CD4-positive, alpha-beta T cell (primary cell): ENCODE data around the gene ITK. TPM values are rescaled to one million over a fixed set of nuclear protein-coding genes. Genes with fewer than 3 reads are reported as not detected.

Experiments used
- ATAC-seq: fragments of 200-7000 bp; cut with Tn5 transposase; one replicate; pipeline ENCODE4 v1.10.0; 2022; ENCODE audit warnings: mild to moderate bottlenecking; ENCODE audit not compliant: poor library complexity
- CTCF ChIA-PET: fragments of 350-600 bp; sonication (Branson Sonifier 250); formaldehyde crosslinking; loops from one replicate; lab custom pipeline; 2021; ENCODE audit warnings: antibody characterized with exemption, inconsistent platforms; lab: Charles Lee
- POLR2A ChIA-PET: fragments of 350-600 bp; sonication (Branson Sonifier 250); formaldehyde crosslinking; loops from one replicate; lab custom pipeline; 2021; ENCODE audit warnings: antibody characterized with exemption, inconsistent platforms; lab: Charles Lee
- DNase-seq, 14 experiments: peaks; one replicate each; pipeline ENCODE4 v3.0.0-alpha.2; 2013 to 2020; ENCODE audit warnings: mixed read lengths in 2 of 14
- H3K27ac ChIP-seq, 2 donors: one replicate each; pipeline versions ENCODE4 v1.5.1 to v1.7.0; 2013; ENCODE audit warnings: low read length in 2 of 2, low read depth in 1 of 2, mild to moderate bottlenecking in 1 of 2
- H3K27me3 ChIP-seq, 2 experiments: 1 replicate in 1 of 2; 2 replicates in 1 of 2; pipeline versions ENCODE4 v1.6.1 to v1.7.0; 2013; ENCODE audit warnings: low read length in 2 of 2, control low read depth in 1 of 2, mild to moderate bottlenecking in 1 of 2, moderate library complexity in 1 of 2; ENCODE audit not compliant: insufficient read depth in 2 of 2, control insufficient read depth in 1 of 2
- H3K36me3 ChIP-seq: one replicate; pipeline ENCODE4 v1.6.1; 2013; ENCODE audit warnings: low read length, control low read depth; ENCODE audit not compliant: insufficient read depth
- H3K4me1 ChIP-seq: one replicate; pipeline ENCODE4 v1.6.1; 2013; ENCODE audit warnings: low read length, control low read depth; ENCODE audit not compliant: insufficient read depth
- H3K4me3 ChIP-seq: one replicate; pipeline ENCODE4 v1.5.1; 2013; ENCODE audit warnings: mild to moderate bottlenecking, low read length, moderate library complexity
- H3K9me3 ChIP-seq, 2 experiments: 1 replicate in 1 of 2; 2 replicates in 1 of 2; pipeline versions ENCODE4 v1.6.1 to v1.7.0; 2013; ENCODE audit warnings: low read length in 2 of 2, mild to moderate bottlenecking in 2 of 2, control low read depth in 1 of 2, moderate library complexity in 1 of 2; ENCODE audit not compliant: control insufficient read depth in 1 of 2, insufficient read depth in 1 of 2
- H3K27ac Mint-ChIP-seq: one replicate; pipeline ENCODE4 v1.8.0; 2020; ENCODE audit warnings: mixed read lengths
- H3K27me3 Mint-ChIP-seq: one replicate; pipeline ENCODE4 v1.8.0; 2021; ENCODE audit warnings: mixed read lengths
- H3K36me3 Mint-ChIP-seq: one replicate; pipeline ENCODE4 v1.8.0; 2021; ENCODE audit warnings: low read depth, mixed read lengths
- H3K4me1 Mint-ChIP-seq: one replicate; pipeline ENCODE4 v1.8.0; 2021; ENCODE audit warnings: low read depth, mixed read lengths
- H3K4me3 Mint-ChIP-seq: one replicate; pipeline ENCODE4 v1.8.0; 2020; ENCODE audit warnings: mild to moderate bottlenecking, mixed read lengths
- H3K9me3 Mint-ChIP-seq: one replicate; pipeline ENCODE4 v1.8.0; 2020; ENCODE audit warnings: mixed read lengths
- CTCF ChIP-seq: fragments of 200-600 bp; IDR thresholded peaks from one replicate; pipeline ENCODE4 v1.8.0; 2022; ENCODE audit warnings: antibody characterized with exemption, mild to moderate bottlenecking
- intact Hi-C, 2 experiments: fragments of 100-400 bp; cut with DNase I in 1 of 2; cut with micrococcal nuclease in 1 of 2; formaldehyde crosslinking; loops; one replicate each; pipeline versions ENCODE4 v1.15.1 to v1.9.0; 2023 to 2025; cut with DNase I, micrococcal nuclease
- total RNA-seq, 174 experiments: library from RNA in 2 of 174; stranded (reverse) in 2 of 174; gene quantifications; one replicate each; pipeline ENCODE4 v1.2.3 and lab custom pipeline; 2021 to 2026

The ITK gene
- total RNA-seq, 2 experiments from 2014 or later = 289 to 292 TPM

DNA sequence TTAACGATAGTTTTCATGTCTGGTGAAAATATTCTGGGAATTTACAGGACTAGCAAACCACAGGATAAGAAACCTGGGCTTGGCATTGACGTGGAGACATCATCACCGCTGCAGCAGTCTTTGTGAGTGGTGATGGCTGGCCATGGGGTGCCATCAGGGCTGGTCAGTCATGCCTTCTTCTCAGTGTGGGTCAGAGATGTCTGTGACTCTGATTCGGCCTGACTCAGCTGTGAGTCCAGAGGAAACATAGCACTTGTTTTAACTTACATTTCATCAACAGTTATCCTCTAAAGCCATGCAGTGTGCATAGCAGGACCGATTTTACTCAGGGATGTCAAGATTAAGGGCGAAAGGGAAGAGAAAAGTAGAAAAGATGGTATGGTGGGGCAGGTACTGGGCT lies 52.1 kb downstream of the ITK start:
- Histone ChIP-seq H3K27ac (peak overlapping the region; percentile 28 to 29), H3K4me3 (no peak overlapping the region), H3K9me3 (no peaks in the 10 kb centered on the region), H3K36me3 (peaks cover 98% of the 10 kb centered on the region), H3K4me1 (peaks cover 27% of the 10 kb centered on the region), H3K27me3 (no peaks in the 10 kb centered on the region)
- peak overlapping the region; percentile 79 for H3K27ac Mint-ChIP-seq
- H3K4me3 Mint-ChIP-seq = no peak overlapping the region
- H3K9me3 Mint-ChIP-seq = no peaks in the 10 kb centered on the region
- H3K4me1 Mint-ChIP-seq = peaks cover 59% of the 10 kb centered on the region
- ChIA-PET POLR2A (interaction anchor here (0.7 to 1.8 kb wide), 3 partner anchors 15 to 18 kb away, joined by 3 to 5 read pairs (median 3); no protein-coding TSS in a partner anchor), CTCF (interaction anchor here (0.7 to 1.3 kb wide), 3 partner anchors 18 to 84 kb away, joined by 3 to 4 read pairs (median 4); no protein-coding TSS in a partner anchor)
- DNase-seq (no peak), ATAC-seq (no peak)
- no peak for TF ChIP-seq CTCF
- intact Hi-C loops = loop anchor here (1.0 to 2.0 kb wide), 3 partner anchors 20 to 80 kb away; no protein-coding TSS in a partner anchor
- peaks cover 99% of the 10 kb centered on the region for H3K36me3 Mint-ChIP-seq
- no peaks in the 10 kb centered on the region for H3K27me3 Mint-ChIP-seq

- Histone ChIP-seq H3K36me3 (peaks cover 98% of the 10 kb centered on the region), H3K4me3 (no peak overlapping the region), H3K27me3 (no peaks in the 10 kb centered on the region), H3K27ac (peak overlapping the region in 1 of 2 donors; percentile 28), H3K4me1 (peaks cover 27% of the 10 kb centered on the region), H3K9me3 (no peaks in the 10 kb centered on the region)
- DNase-seq (peak in 4 of 14 experiments; percentile 32 to 87 (median 77)), ATAC-seq (peak; percentile 93)
- intact Hi-C loops = loop anchor here (1.0 to 2.0 kb wide), 3 partner anchors 19 to 81 kb away; no protein-coding TSS in a partner anchor
- Mint-ChIP-seq H3K27me3 (no peaks in the 10 kb centered on the region), H3K27ac (peak overlapping the region; percentile 79), H3K36me3 (peaks cover 100% of the 10 kb centered on the region), H3K9me3 (no peaks in the 10 kb centered on the region), H3K4me3 (no peak overlapping the region), H3K4me1 (peaks cover 64% of the 10 kb centered on the region)
- TF ChIP-seq CTCF = no peak
- POLR2A ChIA-PET = interaction anchor here (0.7 to 1.8 kb wide), 5 partner anchors 16 to 91 kb away, joined by 3 to 5 read pairs (median 4); partner anchors contain the start of gene MED7
- CTCF ChIA-PET = interaction anchor here (0.9 to 1.3 kb wide), 3 partner anchors 25 to 66 kb away, joined by 3 to 4 read pairs (median 3); no protein-coding TSS in a partner anchor
Observed at GRCh38 chr5:157233515-157233914, 52.9 kb downstream of the ITK start.

DNA sequence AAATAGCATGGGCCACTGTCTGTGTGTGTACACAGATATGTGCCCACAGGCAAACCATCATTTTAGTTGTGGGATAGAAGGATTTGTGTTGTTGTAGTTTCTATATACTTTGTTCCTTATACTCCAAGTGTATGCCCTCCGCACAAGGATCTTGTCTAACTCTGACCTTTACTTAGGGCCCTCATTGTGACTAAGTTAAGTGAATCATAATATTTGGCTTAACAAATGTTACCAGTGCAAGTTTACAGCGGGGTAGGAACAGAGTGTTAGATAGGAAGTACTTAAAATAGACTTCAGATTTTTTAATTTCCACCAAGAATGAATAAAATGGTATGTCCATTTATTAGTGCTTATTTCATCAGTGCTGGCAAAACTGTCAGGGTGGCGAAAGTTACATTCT lies 55.8 kb downstream of the ITK start:
- POLR2A ChIA-PET = interaction anchor here (0.8 to 2.2 kb wide), 5 partner anchors 12 to 94 kb away, joined by 3 to 5 read pairs (median 4); partner anchors contain the start of gene MED7
- peaks cover 98% of the 10 kb centered on the region for H3K36me3 ChIP-seq
- peak overlapping the region in 1 of 2 donors; percentile 37 for H3K27ac ChIP-seq

More for the DNA sequence above, 55.8 kb downstream of the ITK start:
- CTCF ChIA-PET = interaction anchor here (1.2 to 1.3 kb wide), 2 partner anchors 11 to 87 kb away, joined by 3 to 5 read pairs; no protein-coding TSS in a partner anchor
- H3K4me3 Mint-ChIP-seq = no peak overlapping the region
- H3K36me3 Mint-ChIP-seq = peaks cover 100% of the 10 kb centered on the region
- no peaks in the 10 kb centered on the region for H3K27me3 Mint-ChIP-seq
- no peaks in the 10 kb centered on the region for H3K9me3 ChIP-seq
- peaks cover 23% of the 10 kb centered on the region for H3K4me1 ChIP-seq
- ATAC-seq = no peak
- intact Hi-C loops = no loop called here
- peaks cover 61% of the 10 kb centered on the region for H3K4me1 Mint-ChIP-seq
- H3K27me3 ChIP-seq = no peaks in the 10 kb centered on the region
- H3K27ac Mint-ChIP-seq = peak overlapping the region; percentile 42
- no peaks in the 10 kb centered on the region for H3K9me3 Mint-ChIP-seq
- H3K4me3 ChIP-seq = no peak overlapping the region
- TF ChIP-seq CTCF = no peak
- DNase-seq = no peak
